Activated CD4-positive, alpha-beta memory T cell treated with anti-CD3 and anti-CD28 coated beads, Interleukin-2, amount 10 ng/mL, durations not matched to agents 7 days and 5 days (primary cell): Measurements from ENCODE around the gene FASN. TPM values are rescaled to one million over a fixed set of nuclear protein-coding genes. Genes with fewer than 3 reads are reported as not detected.
"Not testable (repeated sequence)": the region's sequence is repeated elsewhere in the genome, so short reads cannot be mapped to it uniquely, and the experiment has no call there.

Experiments
- CTCF ChIA-PET: fragments of 350-600 bp; sonication (Branson Sonifier 250); formaldehyde crosslinking; loops from one replicate; lab custom pipeline; 2021; ENCODE audit warnings: antibody characterized with exemption, inconsistent platforms; lab: Charles Lee
- POLR2A ChIA-PET: fragments of 350-600 bp; sonication (Branson Sonifier 250); formaldehyde crosslinking; loops from one replicate; lab custom pipeline; 2021; ENCODE audit warnings: antibody characterized with exemption; lab: Charles Lee
- DNase-seq: peaks from one replicate; pipeline ENCODE4 v3.0.0-alpha.2; 2020
- H3K27ac Mint-ChIP-seq: one replicate; pipeline ENCODE4 v1.8.0; 2021; ENCODE audit warnings: mild to moderate bottlenecking, mixed read lengths
- H3K27me3 Mint-ChIP-seq: one replicate; pipeline ENCODE4 v1.8.0; 2021; ENCODE audit warnings: mixed read lengths
- H3K36me3 Mint-ChIP-seq: one replicate; pipeline ENCODE4 v1.8.0; 2021; ENCODE audit warnings: low read depth, mixed read lengths
- H3K4me1 Mint-ChIP-seq: one replicate; pipeline ENCODE4 v1.8.0; 2021; ENCODE audit warnings: mixed read lengths
- H3K4me3 Mint-ChIP-seq: one replicate; pipeline ENCODE4 v1.8.0; 2021; ENCODE audit warnings: mild to moderate bottlenecking, mixed read lengths
- H3K9me3 Mint-ChIP-seq: one replicate; pipeline ENCODE4 v1.8.0; 2021; ENCODE audit warnings: mixed read lengths
- total RNA-seq, 2 experiments: library from RNA; stranded (reverse); gene quantifications; one replicate each; pipeline ENCODE4 v1.2.3, GENCODE V29; 2021

Gene FASN
- 100 to 1,000 TPM; 181 to 191 TPM for total RNA-seq

DNA sequence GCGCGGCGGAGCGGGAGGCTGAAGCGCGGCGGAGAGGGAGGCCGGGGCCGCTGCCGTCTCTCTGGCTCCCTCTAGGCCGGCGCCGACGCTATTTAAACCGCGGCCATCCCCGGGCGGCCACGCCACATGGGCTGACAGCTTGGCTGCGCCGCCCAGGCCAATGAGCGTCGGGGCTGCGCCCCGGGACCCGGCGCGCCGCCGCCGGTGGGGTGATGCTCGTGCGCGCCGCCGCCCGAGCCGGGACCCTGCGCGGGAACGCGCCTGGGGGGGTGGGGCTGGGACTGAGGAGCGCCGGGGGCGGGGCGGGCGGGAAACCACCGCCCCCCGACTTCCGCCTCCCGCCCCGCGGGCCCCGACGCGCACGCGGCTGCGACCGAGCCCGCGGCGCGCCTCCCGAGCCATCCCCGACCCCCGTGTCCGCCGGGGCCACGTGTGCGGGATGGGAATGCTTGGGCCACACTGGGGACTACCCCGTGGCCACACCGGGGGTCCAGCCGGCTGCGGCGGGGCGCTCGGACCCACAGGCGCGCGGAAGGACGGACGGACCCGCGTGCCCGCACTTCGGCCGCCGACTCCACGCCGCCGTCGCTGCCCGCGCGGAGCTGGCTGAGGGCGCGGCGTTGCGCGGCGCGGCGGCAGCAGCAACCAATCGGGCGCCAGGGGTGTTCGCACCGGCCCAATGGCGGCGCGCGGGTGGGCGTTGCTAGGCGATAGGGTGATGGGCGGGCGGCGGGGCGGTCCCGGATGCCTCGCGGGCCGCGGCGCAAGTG is at the start of gene FASN:
TSS of gene FASN (minus strand) at position 68 of the 770 bp plus-strand sequence. CDS start 1,791 bp downstream, outside the sequence.
- DNase-seq = peak; percentile 95
- Mint-ChIP-seq H3K27me3 (no peaks in the 10 kb centered on the region), H3K36me3 (peaks cover 6% of the 10 kb centered on the region), H3K4me1 (peaks cover 22% of the 10 kb centered on the region), H3K4me3 (peak within 1 kb of the TSS; percentile 74), H3K9me3 (no peaks in the 10 kb centered on the region), H3K27ac (peak within 1 kb of the TSS; percentile 71)
- ChIA-PET CTCF (interaction anchor here (0.6 to 1.6 kb wide), 8 partner anchors 9 to 88 kb away, joined by 3 to 8 read pairs (median 4); partner anchors contain the start of genes CENPX, DCXR and LRRC45), POLR2A (interaction anchor here (0.6 to 3.2 kb wide), 22 partner anchors 8 to 200 kb away, joined by 3 to 15 read pairs (median 4); partner anchors contain the start of genes CENPX, DCXR, LRRC45 and SLC16A3)

DNA sequence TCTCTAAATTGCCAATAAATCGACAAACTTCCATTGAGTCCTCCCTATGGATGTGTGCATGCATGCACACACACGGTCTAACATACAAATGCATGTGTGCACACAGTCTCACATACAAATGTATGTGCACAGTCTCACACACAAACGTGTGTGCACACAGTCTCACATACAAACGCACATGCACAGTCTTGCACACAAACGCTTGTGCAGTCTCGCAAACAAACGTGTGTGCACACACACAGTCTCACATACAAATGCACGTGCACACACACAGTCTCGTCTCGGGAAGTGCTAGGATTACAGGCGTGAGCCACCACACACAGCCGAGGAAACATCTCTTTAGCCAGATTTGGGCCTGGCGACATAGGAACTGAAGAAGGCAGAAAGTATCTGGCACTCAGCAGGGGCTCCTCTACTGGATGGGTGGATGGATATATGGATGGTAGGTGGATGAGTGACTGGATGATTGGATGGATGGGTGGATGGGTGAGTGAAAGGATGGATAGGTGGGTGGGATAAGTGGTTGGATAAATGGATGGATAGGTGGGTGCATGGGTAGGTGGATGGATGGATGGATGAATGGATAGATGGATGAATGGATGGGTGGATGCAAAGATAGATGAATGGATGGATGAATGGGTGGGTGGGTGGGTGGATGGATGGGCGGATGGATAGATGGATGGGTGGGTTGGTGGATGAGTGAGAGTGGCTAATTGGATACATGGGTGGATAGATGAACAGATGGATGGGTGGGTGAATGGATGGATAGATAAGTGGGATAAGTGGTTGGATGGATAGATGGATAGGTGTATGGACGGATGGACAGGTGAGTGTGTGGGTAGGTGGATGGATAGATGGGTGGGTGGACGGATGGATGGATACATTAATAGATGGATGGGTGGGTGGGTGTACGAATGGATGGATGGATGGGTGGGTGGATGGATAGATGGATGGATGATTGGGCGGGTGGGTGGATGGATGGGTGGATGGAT is 48.9 kb upstream of the FASN start:
- Mint-ChIP-seq H3K36me3 (peaks cover 3% of the 10 kb centered on the region), H3K27ac (no peak overlapping the region), H3K4me1 (no peaks in the 10 kb centered on the region), H3K9me3 (no peaks in the 10 kb centered on the region), H3K27me3 (no peaks in the 10 kb centered on the region), H3K4me3 (no peak overlapping the region)
- no peak for DNase-seq
- ChIA-PET POLR2A (no interaction called here), CTCF (no interaction called here)

DNA sequence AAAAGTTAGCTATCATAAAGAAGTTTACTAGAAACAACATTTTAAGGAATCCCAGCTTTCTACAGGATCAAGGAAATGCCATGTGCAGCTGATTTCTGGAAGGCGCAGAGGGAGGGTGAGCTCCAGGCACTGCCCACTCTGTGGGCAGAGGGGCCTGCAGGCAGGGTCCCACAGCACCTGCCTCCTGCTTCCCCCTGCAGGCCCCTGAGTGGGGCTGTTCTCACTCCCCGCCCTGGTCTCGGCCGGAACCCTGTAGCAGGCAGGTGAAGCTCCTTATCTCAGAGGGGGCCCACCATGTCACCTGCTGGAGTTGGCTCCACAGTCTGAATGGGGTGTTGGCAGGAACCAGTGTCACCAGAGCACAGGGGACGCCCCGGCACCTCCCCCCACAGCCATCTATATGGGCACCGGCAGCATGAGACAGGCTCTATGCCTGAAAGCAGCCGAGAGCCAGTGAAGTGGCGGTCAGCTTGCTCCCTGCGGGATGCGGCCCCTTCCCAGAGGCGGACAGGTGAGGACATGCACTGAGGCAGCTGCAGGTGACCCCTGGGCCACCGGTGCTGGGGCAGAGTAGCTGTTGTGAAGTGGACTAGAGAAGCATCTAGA is 47.6 kb upstream of the FASN start:
- POLR2A ChIA-PET = no interaction called here
- CTCF ChIA-PET = interaction anchor here (0.7 to 2.1 kb wide), 4 partner anchors 10 to 186 kb away, joined by 3 to 5 read pairs (median 4); no protein-coding TSS in a partner anchor
- no peak for DNase-seq

DNA sequence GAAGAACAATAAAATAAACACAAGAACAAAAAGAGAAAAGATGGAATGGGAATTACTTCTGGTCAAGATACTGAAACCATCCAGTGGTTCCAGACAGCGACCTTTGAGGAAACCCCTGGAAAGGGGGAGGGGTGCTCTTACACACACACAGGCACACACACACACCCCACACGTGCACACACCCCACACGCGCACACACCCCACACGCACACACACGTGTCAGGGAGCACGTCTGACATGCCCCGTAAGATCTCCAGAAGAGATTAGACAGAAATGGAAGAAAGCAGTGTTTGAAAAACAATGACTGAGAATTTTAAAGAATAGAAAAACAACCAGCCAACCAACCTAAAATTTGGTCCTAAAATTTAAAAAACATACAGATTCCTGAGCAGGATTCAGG is 45.3 kb upstream of the FASN start:
- ChIA-PET POLR2A (no interaction called here), CTCF (interaction anchor here (1.0 to 2.1 kb wide), 2 partner anchors 124 to 184 kb away, joined by 3 to 4 read pairs; no protein-coding TSS in a partner anchor)
- Mint-ChIP-seq H3K9me3 (no peaks in the 10 kb centered on the region), H3K4me3 (no peak overlapping the region), H3K36me3 (peaks cover 3% of the 10 kb centered on the region), H3K27ac (no peak overlapping the region), H3K4me1 (no peaks in the 10 kb centered on the region), H3K27me3 (no peaks in the 10 kb centered on the region)
- no peak for DNase-seq

More for the DNA sequence above, 47.6 kb upstream of the FASN start:
- Mint-ChIP-seq H3K27me3 (no peaks in the 10 kb centered on the region), H3K4me3 (no peak overlapping the region), H3K4me1 (no peaks in the 10 kb centered on the region), H3K27ac (no peak overlapping the region), H3K9me3 (no peaks in the 10 kb centered on the region), H3K36me3 (peaks cover 3% of the 10 kb centered on the region)

DNA sequence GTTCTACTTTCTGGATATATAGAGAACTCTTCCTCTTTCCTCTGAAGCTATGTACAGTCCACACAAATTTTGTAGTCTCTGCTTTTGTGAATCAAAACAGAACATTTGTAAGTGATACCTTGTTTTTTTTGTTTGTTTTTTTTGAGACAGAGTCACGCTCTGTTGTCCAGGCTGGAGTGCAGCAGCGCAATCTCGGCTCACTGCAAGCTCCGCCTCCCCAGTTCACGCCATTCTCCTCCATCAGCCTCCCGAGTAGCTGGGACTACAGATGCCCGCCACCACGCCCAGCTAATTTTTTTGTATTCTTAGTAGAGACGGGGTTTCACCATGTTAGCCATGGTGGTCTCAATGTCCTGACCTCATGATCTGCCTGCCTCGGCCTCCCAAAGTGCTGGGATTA is 41.9 kb upstream of the FASN start:
- H3K9me3 Mint-ChIP-seq, H3K36me3 Mint-ChIP-seq, H3K27me3 Mint-ChIP-seq, POLR2A ChIA-PET, DNase-seq, H3K4me3 Mint-ChIP-seq, H3K4me1 Mint-ChIP-seq, H3K27ac Mint-ChIP-seq: not testable (repeated sequence)
- CTCF ChIA-PET = interaction anchor here (1.1 kb wide), 1 partner anchor 34 kb away, joined by 3 read pairs; no protein-coding TSS in a partner anchor

DNA sequence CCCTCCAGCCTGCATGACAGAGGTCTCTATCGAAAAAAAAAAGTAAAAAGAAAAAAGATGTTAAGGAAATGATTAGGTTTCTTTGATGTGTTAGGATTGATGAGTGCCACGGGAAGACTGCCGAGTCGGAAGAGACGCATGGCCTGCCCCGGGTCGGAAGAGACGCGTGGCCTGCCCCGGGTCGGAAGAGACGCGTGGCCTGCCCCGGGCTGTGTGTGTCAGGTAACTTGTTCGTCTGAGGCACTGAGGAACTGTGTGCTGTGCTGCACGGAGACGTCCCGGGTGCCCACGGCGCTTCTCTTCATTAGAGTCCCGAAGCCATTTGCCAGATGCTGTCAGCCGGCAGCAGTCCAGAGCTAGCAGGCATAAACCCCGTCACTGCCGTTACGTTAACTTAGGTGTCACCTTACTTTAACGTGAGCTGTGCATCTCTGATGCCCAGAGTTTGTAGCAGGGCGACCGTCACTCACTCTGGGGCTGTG is 40.5 kb upstream of the FASN start:
- POLR2A ChIA-PET = no interaction called here
- CTCF ChIA-PET = interaction anchor here (2.1 kb wide), 1 partner anchor 101 kb away, joined by 6 read pairs; the partner anchor contains the start of gene DCXR
- Mint-ChIP-seq H3K27ac (no peak overlapping the region), H3K4me1 (no peaks in the 10 kb centered on the region), H3K4me3 (no peak overlapping the region), H3K36me3 (no peaks in the 10 kb centered on the region), H3K9me3 (no peaks in the 10 kb centered on the region), H3K27me3 (no peaks in the 10 kb centered on the region)
- DNase-seq = no peak

DNA sequence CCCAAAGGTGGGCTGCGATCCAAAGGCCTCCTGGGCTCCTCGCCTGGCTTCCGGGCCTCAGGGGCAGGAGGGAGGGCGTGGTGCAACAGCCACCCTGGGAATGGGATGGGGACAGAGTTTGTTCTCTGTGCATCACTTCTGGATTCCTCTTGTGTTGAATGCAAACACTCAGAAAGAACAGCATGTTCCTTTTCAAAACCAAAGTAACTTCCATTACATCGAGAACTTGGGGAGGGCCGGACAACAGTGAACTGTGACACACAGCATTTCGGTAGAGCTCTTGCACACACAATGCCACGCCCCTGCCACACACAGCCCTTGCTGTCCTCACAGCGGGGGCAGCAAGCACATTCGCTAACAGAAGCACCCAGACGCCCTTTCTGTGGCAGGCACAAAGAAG is 36.1 kb upstream of the FASN start:
- Mint-ChIP-seq H3K27ac (no peak overlapping the region), H3K27me3 (no peaks in the 10 kb centered on the region), H3K9me3 (no peaks in the 10 kb centered on the region), H3K4me3 (no peak overlapping the region), H3K4me1 (no peaks in the 10 kb centered on the region), H3K36me3 (no peaks in the 10 kb centered on the region)
- CTCF ChIA-PET = no interaction called here
- DNase-seq = no peak
- POLR2A ChIA-PET = no interaction called here

DNA sequence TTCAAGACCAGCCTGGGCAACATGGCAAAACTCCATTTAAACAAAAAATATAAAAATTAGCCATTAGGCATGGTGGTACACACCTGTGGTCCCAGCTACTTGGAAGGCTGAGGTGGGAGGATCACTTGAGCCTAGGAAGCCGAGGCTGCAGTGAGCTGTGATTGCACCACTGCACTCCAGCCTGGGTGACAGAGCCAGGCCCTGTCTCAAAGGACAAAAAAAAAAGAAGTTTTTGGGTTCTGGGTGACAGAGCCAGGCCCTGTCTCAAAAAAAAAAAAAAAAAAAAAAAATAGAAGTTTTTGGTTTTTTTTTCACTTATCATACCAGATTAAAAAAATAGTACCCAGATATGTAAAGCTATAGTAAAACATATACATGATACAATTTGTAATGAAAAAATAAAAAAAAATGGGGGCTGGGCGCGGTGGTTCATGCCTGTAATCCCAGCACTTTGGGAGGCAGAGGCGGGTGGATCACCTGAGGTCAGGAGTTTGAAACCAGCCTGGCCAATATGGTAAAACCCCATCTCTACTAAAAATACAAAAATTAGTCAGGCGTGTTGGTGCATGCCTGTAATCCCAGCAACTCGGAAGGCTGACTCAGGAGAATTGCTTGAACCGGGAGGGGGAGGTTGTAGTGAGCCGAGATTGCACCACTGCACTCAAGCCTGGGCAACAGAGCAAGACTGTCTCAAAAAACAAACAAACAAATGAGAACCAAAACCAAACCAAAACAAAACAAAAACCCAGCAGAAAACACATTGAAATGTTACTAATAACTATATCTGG is 35.3 kb upstream of the FASN start:
- POLR2A ChIA-PET, H3K27me3 Mint-ChIP-seq, H3K9me3 Mint-ChIP-seq, H3K4me3 Mint-ChIP-seq, H3K4me1 Mint-ChIP-seq, DNase-seq, H3K27ac Mint-ChIP-seq, H3K36me3 Mint-ChIP-seq: not testable (repeated sequence)
- CTCF ChIA-PET = interaction anchor here (0.6 to 0.7 kb wide), 3 partner anchors 15 to 39 kb away, joined by 3 to 6 read pairs (median 3); no protein-coding TSS in a partner anchor

DNA sequence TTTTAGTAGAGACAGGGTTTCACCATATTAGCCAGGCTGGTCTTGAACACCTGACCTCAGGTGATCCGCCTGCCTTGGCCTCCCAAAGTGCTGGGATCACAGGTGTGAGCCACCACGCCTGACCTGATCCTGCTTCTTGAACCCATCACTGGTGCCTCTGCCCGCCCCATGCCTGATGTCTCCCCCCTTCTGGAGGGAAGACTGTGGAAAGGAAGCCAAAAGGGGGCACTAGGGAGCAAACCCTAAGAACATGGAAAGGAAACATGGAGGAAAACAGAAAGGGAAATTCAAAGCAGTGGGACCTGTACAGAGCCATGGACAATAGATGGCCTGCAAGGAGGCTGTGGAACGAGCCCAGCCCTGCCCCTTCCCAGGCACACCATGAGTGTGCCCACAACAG is 31.1 kb upstream of the FASN start:
- POLR2A ChIA-PET = no interaction called here
- Mint-ChIP-seq H3K27me3 (no peaks in the 10 kb centered on the region), H3K4me3 (no peak overlapping the region), H3K4me1 (peaks cover 30% of the 10 kb centered on the region), H3K9me3 (no peaks in the 10 kb centered on the region), H3K36me3 (no peaks in the 10 kb centered on the region), H3K27ac (no peak overlapping the region)
- CTCF ChIA-PET = no interaction called here
- DNase-seq = no peak

DNA sequence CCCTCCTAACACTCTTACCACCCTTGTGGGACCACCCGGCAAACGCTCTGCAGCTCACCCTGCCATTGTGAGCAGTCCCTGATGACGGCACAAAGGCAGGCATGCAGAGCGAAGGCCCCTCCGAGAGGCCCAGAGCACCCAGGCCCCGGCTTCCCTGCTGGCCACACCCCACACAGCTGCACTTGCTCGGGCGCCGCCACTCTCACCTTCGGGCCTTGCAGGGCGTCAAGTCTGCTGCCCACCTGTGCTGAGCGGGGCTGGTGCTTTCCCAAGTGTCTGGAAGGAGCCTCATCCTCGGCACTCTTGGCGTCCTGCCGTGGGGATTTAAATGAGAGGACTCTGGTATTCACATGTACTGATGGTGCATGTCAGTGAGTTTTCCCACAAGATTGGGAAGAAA is 30.3 kb upstream of the FASN start:
- no peak overlapping the region for H3K4me3 Mint-ChIP-seq
- ChIA-PET CTCF (no interaction called here), POLR2A (interaction anchor here (1.8 to 3.4 kb wide), 2 partner anchors 22 to 91 kb away, joined by 8 to 21 read pairs; partner anchors contain the start of gene DCXR)
- no peaks in the 10 kb centered on the region for H3K9me3 Mint-ChIP-seq
- H3K27me3 Mint-ChIP-seq = no peaks in the 10 kb centered on the region
- H3K27ac Mint-ChIP-seq = no peak overlapping the region
- H3K36me3 Mint-ChIP-seq = no peaks in the 10 kb centered on the region
- no peak for DNase-seq
- H3K4me1 Mint-ChIP-seq = peaks cover 30% of the 10 kb centered on the region

DNA sequence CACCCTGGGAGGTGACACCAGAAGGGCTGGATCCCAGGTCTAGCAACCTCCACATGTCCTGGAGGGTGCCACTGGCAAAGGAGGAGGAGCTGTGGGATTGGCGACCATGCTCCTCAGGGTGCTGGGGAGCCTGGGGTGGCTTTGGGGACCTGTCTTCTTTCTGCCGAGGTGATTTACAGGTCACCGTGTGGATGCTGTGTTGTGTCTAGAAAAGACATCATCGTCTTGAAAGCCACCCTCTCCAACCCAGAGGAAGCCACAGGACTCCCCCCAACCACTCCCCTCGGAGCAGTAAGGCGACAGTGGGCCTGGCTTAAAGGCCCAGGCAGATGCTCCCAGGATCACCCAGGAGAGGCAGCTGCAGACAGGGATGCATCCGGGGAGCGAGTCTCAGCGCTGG is 29.7 kb upstream of the FASN start:
- peak overlapping the region; percentile 95 for H3K27ac Mint-ChIP-seq
- no peaks in the 10 kb centered on the region for H3K27me3 Mint-ChIP-seq
- H3K36me3 Mint-ChIP-seq = no peaks in the 10 kb centered on the region
- CTCF ChIA-PET = no interaction called here
- H3K4me3 Mint-ChIP-seq = no peak overlapping the region
- peaks cover 30% of the 10 kb centered on the region for H3K4me1 Mint-ChIP-seq
- POLR2A ChIA-PET = interaction anchor here (1.4 to 3.4 kb wide), 4 partner anchors 21 to 97 kb away, joined by 5 to 21 read pairs (median 7); partner anchors contain the start of gene DCXR
- no peaks in the 10 kb centered on the region for H3K9me3 Mint-ChIP-seq
- DNase-seq = no peak
